ENCODE results near the gene PHACTR1.

Gene PHACTR1

DNA sequence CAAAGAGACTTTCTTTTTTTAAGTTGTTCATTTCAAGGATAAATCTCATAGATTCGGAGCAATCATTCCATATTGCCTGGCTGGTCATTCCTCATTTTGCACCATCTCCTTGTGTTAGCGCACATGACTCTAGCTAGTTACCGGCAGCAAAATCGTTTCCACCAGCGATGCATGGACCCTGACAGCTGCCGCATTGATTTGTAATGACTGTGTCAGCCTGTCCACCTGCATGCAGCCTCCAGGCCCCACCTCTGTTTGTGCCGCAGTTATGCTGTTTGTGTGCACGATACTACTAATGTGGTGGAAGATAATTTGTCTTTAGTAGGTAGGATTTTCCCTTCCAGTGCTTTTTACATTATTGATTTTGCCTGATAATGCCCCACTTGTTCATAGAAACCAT lies 447.7 kb downstream of the PHACTR1 start:
- Histone ChIP-seq H3K36me3 (ENCODE audit: insufficient read depth, low read length) (no peaks in the 10 kb centered on the region), H3K4me3 (ENCODE audit: low read depth, low read length) (no peak overlapping the region), H3K4me1 (ENCODE audit: control insufficient read depth, insufficient read depth, low read length, unreplicated experiment) (no peaks in the 10 kb centered on the region), H2AFZ (ENCODE audit: low read length, unreplicated experiment) (no peak overlapping the region), H3K79me2 (ENCODE audit: control insufficient read depth, insufficient read depth, low read length, unreplicated experiment) (no peaks in the 10 kb centered on the region), H3K27me3 (ENCODE audit: insufficient read depth, low read length) (no peaks in the 10 kb centered on the region), H3K27ac (ENCODE audit: low read depth, low read length) (no peak overlapping the region)

DNA sequence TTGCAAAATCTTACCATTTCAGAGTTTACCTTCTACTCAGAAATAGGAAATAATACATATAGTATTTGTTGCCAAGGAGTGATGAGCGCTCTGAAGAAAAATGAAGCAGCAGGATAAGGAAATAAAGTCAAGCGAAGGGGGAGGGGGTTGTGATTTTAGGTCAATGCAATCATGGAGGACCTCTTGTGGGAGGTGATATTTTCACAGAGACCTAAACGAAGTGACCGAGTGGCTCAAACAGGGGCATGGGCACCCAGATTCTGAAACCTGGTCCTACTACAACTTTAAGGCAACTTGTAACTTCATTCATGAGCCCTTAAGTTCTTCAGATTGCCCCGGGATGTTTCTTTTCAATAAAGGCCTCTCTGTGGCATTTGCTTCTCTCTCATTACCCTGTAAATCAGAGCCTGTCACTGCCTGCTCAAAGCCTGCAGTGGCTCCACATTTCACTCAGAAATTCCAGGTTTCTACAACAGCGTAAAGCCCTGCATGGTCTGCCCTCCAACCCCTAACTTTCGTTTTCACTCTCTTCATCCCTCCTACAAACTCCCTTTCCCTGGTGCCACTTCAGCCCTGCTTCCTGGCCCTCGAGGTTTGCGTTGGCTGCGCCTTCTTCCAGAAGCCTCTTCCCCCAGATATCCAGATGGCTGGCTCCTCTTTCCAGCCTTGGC lies 449.1 kb downstream of the PHACTR1 start:
- no peaks in the 10 kb centered on the region for H3K27me3 ChIP-seq (ENCODE audit: insufficient read depth, low read length)
- peak overlapping the region; percentile 48; the same call in 1 of the 2 replicates for H3K4me3 ChIP-seq (ENCODE audit: low read depth, low read length)
- H3K4me1 ChIP-seq (ENCODE audit: control insufficient read depth, insufficient read depth, low read length, unreplicated experiment): no peaks in the 10 kb centered on the region
- no peaks in the 10 kb centered on the region for H3K79me2 ChIP-seq (ENCODE audit: control insufficient read depth, insufficient read depth, low read length, unreplicated experiment)
- H3K27ac ChIP-seq (ENCODE audit: low read depth, low read length): no peak overlapping the region
- peak overlapping the region; percentile 6 for H2AFZ ChIP-seq (ENCODE audit: low read length, unreplicated experiment)
- no peaks in the 10 kb centered on the region for H3K36me3 ChIP-seq (ENCODE audit: insufficient read depth, low read length)

DNA sequence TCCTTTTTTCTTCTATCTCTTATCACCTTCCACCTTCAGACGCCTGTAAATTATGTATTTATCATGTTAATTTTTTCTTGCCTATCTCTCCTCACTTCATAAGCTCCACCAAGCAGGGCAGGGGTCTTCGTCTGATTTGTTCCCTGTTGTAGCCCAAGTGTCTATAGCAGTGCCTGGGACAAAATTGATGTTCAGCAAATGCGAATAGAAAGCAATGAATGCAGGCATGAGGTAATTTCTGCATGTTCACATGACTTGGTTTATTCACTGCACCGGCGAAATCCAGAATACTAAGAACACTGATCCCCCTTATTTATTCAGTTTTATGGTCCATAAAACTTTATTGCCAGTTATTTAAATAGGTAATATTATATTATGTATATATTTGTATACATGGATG lies 449.7 kb downstream of the PHACTR1 start:
- H2AFZ ChIP-seq (ENCODE audit: low read length, unreplicated experiment): no peak overlapping the region
- no peak overlapping the region for H3K27ac ChIP-seq (ENCODE audit: low read depth, low read length)
- H3K79me2 ChIP-seq (ENCODE audit: control insufficient read depth, insufficient read depth, low read length, unreplicated experiment): no peaks in the 10 kb centered on the region
- H3K4me3 ChIP-seq (ENCODE audit: low read depth, low read length): peak overlapping the region; percentile 48; the same call in 1 of the 2 replicates
- H3K4me1 ChIP-seq (ENCODE audit: control insufficient read depth, insufficient read depth, low read length, unreplicated experiment): no peaks in the 10 kb centered on the region
- no peaks in the 10 kb centered on the region for H3K36me3 ChIP-seq (ENCODE audit: insufficient read depth, low read length)
- H3K27me3 ChIP-seq (ENCODE audit: insufficient read depth, low read length): no peaks in the 10 kb centered on the region

- Histone ChIP-seq H2AFZ (ENCODE audit: low read length, unreplicated experiment) (no peak overlapping the region), H3K79me2 (ENCODE audit: control insufficient read depth, insufficient read depth, low read length, unreplicated experiment) (no peaks in the 10 kb centered on the region), H3K4me1 (ENCODE audit: control insufficient read depth, insufficient read depth, low read length, unreplicated experiment) (no peaks in the 10 kb centered on the region), H3K27me3 (ENCODE audit: insufficient read depth, low read length) (no peaks in the 10 kb centered on the region), H3K36me3 (ENCODE audit: insufficient read depth, low read length) (no peaks in the 10 kb centered on the region), H3K27ac (ENCODE audit: low read depth, low read length) (no peak overlapping the region), H3K4me3 (ENCODE audit: low read depth, low read length) (no peak overlapping the region)
Measured at GRCh38 chr6:13166916-13167315, 450.3 kb downstream of the PHACTR1 start.

GRCh38 chr6:13172291-13172690 lies 455.7 kb downstream of the PHACTR1 start:
- H3K27ac ChIP-seq (ENCODE audit: low read depth, low read length): no peak overlapping the region
- H2AFZ ChIP-seq (ENCODE audit: low read length, unreplicated experiment): no peak overlapping the region
- H3K36me3 ChIP-seq (ENCODE audit: insufficient read depth, low read length): no peaks in the 10 kb centered on the region
- H3K79me2 ChIP-seq (ENCODE audit: control insufficient read depth, insufficient read depth, low read length, unreplicated experiment): no peaks in the 10 kb centered on the region
- H3K4me1 ChIP-seq (ENCODE audit: control insufficient read depth, insufficient read depth, low read length, unreplicated experiment): no peaks in the 10 kb centered on the region
- H3K27me3 ChIP-seq (ENCODE audit: insufficient read depth, low read length): no peaks in the 10 kb centered on the region; the same call in 1 of the 2 replicates
- H3K4me3 ChIP-seq (ENCODE audit: low read depth, low read length): no peak overlapping the region

DNA sequence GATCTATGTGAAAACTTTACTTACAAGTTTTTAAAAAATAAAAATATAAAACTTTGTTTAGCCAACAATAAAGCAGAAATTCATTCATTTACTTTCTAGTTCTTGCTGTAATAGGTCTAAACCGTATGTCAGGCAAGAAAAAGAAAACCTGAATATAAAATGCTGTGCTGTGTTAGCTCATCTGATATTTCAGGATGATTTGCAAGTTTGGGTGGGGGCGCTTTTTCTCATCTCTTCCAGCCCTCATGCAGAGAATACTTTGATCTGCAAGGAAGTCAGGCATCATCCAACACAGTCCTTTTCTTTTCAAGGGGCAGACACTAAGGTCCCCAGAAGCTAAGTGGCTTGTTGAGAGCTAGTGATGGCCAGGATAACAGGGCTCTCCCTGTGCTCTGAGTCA lies 458.5 kb downstream of the PHACTR1 start:
- H3K4me3 ChIP-seq (ENCODE audit: low read depth, low read length): no peak overlapping the region
- no peak overlapping the region for H3K27ac ChIP-seq (ENCODE audit: low read depth, low read length)
- H3K27me3 ChIP-seq (ENCODE audit: insufficient read depth, low read length): no peaks in the 10 kb centered on the region; the same call in 1 of the 2 replicates
- no peaks in the 10 kb centered on the region for H3K4me1 ChIP-seq (ENCODE audit: control insufficient read depth, insufficient read depth, low read length, unreplicated experiment)
- no peak overlapping the region for H2AFZ ChIP-seq (ENCODE audit: low read length, unreplicated experiment)
- no peaks in the 10 kb centered on the region for H3K79me2 ChIP-seq (ENCODE audit: control insufficient read depth, insufficient read depth, low read length, unreplicated experiment)
- H3K36me3 ChIP-seq (ENCODE audit: insufficient read depth, low read length): no peaks in the 10 kb centered on the region

- Histone ChIP-seq H3K79me2 (ENCODE audit: control insufficient read depth, insufficient read depth, low read length, unreplicated experiment) (no peaks in the 10 kb centered on the region), H3K27ac (ENCODE audit: low read depth, low read length) (no peak overlapping the region), H3K27me3 (ENCODE audit: insufficient read depth, low read length) (no peaks in the 10 kb centered on the region; the same call in 1 of the 2 replicates), H3K4me1 (ENCODE audit: control insufficient read depth, insufficient read depth, low read length, unreplicated experiment) (no peaks in the 10 kb centered on the region), H3K36me3 (ENCODE audit: insufficient read depth, low read length) (no peaks in the 10 kb centered on the region), H3K4me3 (ENCODE audit: low read depth, low read length) (no peak overlapping the region), H2AFZ (ENCODE audit: low read length, unreplicated experiment) (no peak overlapping the region)
Measured at GRCh38 chr6:13175759-13176158, 459.2 kb downstream of the PHACTR1 start.

GRCh38 chr6:13177664-13178063 lies 461.1 kb downstream of the PHACTR1 start:
- Histone ChIP-seq H3K27ac (ENCODE audit: low read depth, low read length) (no peak overlapping the region), H2AFZ (ENCODE audit: low read length, unreplicated experiment) (no peak overlapping the region), H3K4me1 (ENCODE audit: control insufficient read depth, insufficient read depth, low read length, unreplicated experiment) (no peaks in the 10 kb centered on the region), H3K27me3 (ENCODE audit: insufficient read depth, low read length) (no peaks in the 10 kb centered on the region; the same call in 1 of the 2 replicates), H3K4me3 (ENCODE audit: low read depth, low read length) (no peak overlapping the region), H3K79me2 (ENCODE audit: control insufficient read depth, insufficient read depth, low read length, unreplicated experiment) (no peaks in the 10 kb centered on the region), H3K36me3 (ENCODE audit: insufficient read depth, low read length) (no peaks in the 10 kb centered on the region)

DNA sequence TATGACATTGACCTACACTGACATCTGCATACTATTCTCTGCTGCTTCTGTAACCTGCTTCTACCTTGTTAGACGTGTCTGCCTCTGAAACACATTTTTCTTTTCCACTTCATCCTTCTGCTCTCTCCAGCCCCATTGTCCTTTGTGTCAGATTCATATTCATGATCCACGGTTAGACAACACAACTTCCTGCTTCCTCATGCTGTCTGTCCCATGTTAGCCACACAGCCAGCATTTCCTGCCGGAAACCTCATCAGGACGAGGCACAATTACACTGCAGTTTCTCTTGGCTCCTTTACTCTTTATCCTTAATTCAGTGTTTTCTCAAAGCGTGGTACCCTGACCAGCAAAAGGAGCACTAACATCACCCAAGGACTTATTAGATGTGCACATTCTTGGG lies 461.5 kb downstream of the PHACTR1 start:
- H3K4me3 ChIP-seq (ENCODE audit: low read depth, low read length): no peak overlapping the region
- H3K36me3 ChIP-seq (ENCODE audit: insufficient read depth, low read length): no peaks in the 10 kb centered on the region
- H2AFZ ChIP-seq (ENCODE audit: low read length, unreplicated experiment): no peak overlapping the region
- no peaks in the 10 kb centered on the region for H3K79me2 ChIP-seq (ENCODE audit: control insufficient read depth, insufficient read depth, low read length, unreplicated experiment)
- no peaks in the 10 kb centered on the region for H3K27me3 ChIP-seq (ENCODE audit: insufficient read depth, low read length)
- H3K27ac ChIP-seq (ENCODE audit: low read depth, low read length): no peak overlapping the region
- no peaks in the 10 kb centered on the region for H3K4me1 ChIP-seq (ENCODE audit: control insufficient read depth, insufficient read depth, low read length, unreplicated experiment)

- H3K4me1 ChIP-seq (ENCODE audit: control insufficient read depth, insufficient read depth, low read length, unreplicated experiment): no peaks in the 10 kb centered on the region
- H3K4me3 ChIP-seq (ENCODE audit: low read depth, low read length): no peak overlapping the region
- H3K27me3 ChIP-seq (ENCODE audit: insufficient read depth, low read length): peaks cover 10% of the 10 kb centered on the region; the same call in 1 of the 2 replicates
- H3K27ac ChIP-seq (ENCODE audit: low read depth, low read length): no peak overlapping the region
- H3K79me2 ChIP-seq (ENCODE audit: control insufficient read depth, insufficient read depth, low read length, unreplicated experiment): no peaks in the 10 kb centered on the region
- H2AFZ ChIP-seq (ENCODE audit: low read length, unreplicated experiment): no peak overlapping the region
- H3K36me3 ChIP-seq (ENCODE audit: insufficient read depth, low read length): no peaks in the 10 kb centered on the region
Measured at GRCh38 chr6:13180538-13180937, 464.0 kb downstream of the PHACTR1 start.

- H3K79me2 ChIP-seq (ENCODE audit: control insufficient read depth, insufficient read depth, low read length, unreplicated experiment): no peaks in the 10 kb centered on the region
- no peaks in the 10 kb centered on the region for H3K4me1 ChIP-seq (ENCODE audit: control insufficient read depth, insufficient read depth, low read length, unreplicated experiment)
- no peak overlapping the region for H3K27ac ChIP-seq (ENCODE audit: low read depth, low read length)
- peaks cover 12% of the 10 kb centered on the region; the same call in 1 of the 2 replicates for H3K27me3 ChIP-seq (ENCODE audit: insufficient read depth, low read length)
- no peaks in the 10 kb centered on the region for H3K36me3 ChIP-seq (ENCODE audit: insufficient read depth, low read length)
- no peak overlapping the region for H2AFZ ChIP-seq (ENCODE audit: low read length, unreplicated experiment)
- no peak overlapping the region for H3K4me3 ChIP-seq (ENCODE audit: low read depth, low read length)
Measured at GRCh38 chr6:13181393-13181792, 464.8 kb downstream of the PHACTR1 start.

Measured in ACC112 (cell line).